GM15510 (cell line): ENCODE results near the gene F11.

Experiments
- POLR2A ChIP-seq: IDR thresholded peaks from 3 replicates; pipeline ENCODE4 v1.6.1; 2011; ENCODE audit warnings: borderline replicate concordance; ENCODE audit not compliant: insufficient read length; ENCODE audit errors: extremely low read depth

F11 gene

GRCh38 chr4:186265683-186266652 is at the start of gene F11:
TSS of gene F11 (plus strand) at chr4:186266189. CDS start at chr4:186267137, 948 bp downstream.
- TF ChIP-seq POLR2A = no peak

DNA sequence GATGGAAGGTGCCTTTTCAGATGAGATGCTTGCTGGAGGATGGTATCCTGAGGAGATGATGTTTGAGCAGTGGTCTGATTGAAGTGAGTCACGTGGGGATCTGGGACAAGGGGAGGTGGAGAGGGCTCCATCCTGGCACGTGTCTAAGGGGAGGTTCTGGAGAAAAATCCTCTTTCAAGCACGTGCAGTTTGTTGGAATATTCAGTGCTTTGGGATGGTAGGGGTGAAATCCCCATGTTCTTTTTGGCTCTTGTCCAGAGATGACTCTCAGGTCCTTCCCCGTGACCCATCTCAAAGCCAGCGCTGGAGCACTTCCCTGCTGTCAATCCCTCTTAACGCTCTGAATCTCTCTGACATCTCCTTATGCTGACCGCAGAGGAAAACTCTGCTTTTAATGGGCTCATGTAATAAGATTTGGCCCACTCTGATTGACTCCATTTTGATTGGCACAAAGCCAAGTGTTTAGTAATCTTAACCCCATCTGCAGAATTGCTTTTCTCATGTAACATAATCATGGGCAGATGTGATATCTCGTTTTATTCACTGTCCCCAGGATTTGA is 49.4 kb upstream of the F11 start:
- no peak for TF ChIP-seq POLR2A

DNA sequence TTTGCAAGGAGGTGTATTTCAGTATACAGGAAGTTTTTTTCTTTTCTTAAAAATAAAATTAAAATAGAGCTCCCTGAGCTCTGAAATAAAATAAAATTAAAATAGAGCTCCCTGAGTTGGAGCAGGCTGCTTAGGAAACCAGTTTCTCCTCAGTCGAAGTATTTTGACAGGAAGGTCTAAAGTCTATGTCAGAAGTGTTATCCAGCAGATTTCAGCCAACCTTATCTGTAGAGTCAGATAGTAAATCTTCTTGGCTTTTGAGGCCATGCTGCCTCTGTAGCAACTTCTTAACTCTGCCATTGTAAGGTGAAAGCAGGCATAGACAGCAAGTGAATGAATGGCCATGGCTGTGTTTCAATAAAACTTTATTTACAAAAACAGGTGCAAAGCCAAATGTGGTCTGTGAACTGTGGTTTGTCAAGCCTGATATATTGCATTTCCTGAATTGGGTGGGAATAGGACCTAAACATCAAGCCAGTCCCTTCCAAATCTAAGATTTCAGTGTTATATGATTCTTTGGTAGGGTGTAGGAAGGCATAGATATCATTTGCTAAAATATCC is 48.2 kb upstream of the F11 start:
- TF ChIP-seq POLR2A = no peak

- no peak for TF ChIP-seq POLR2A
These were observed 44.4 kb upstream of the F11 start for GRCh38 chr4:186221624-186222023.

DNA sequence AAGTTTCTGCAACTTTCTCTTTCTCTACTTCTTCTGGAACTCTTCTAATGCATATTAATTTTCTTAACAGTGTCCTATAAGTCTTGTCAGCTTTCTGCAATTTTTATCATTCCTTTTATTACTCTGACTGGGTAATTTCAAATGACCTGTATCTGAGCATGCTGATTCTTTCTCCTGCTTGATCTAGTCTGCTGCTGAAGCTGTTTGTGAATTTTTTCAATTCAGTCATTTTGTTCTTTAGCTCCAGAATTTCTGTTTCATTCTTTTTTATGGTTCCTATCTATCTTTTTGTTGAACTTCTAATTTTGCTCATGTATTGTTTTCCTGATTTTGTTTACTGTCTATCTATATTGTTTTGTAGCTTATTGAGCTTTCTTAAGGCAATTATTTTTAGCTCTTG is 40.1 kb upstream of the F11 start:
- TF ChIP-seq POLR2A = no peak

DNA sequence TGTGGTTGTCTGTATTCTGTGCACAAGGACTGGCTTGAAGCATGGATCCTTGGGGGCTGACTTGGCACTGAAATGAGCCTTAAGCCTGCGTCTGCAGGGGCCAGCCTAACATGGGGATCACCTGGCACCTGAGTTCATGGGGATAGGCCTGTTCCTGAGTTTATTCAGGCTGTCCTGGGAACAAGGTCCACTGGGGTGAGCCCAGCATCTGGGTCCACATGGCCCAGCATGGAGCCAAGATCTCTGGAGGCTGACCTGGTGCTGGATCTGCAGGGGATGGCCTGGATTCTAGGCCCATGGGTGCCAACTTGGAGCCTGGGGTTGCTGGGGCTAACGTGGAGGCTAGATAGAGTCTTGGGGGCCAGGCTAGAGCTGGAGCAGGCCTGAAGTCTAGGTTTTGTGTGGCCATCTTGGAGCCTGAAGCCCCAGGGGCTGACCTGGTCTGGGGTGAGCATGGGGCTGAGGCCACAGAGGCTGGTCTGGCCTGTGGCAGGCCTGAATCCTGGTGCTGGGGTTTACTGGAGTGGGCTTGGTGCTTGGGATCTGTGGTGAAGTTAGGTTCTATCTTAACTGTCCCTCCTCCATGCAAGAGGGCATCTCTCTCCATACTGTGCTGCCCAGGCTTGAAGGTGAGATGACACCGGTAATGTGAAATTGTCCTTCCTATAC is 39.3 kb upstream of the F11 start:
- TF ChIP-seq POLR2A = no peak

- no peak for TF ChIP-seq POLR2A
These were observed 38.8 kb upstream of the F11 start, which contains the start of gene KLKB1 for GRCh38 chr4:186227221-186227620. TSS of gene KLKB1 (plus strand) at chr4:186227507. CDS start at chr4:186228196, 689 bp downstream.

- no peak for TF ChIP-seq POLR2A
These were observed 38.1 kb upstream of the F11 start for GRCh38 chr4:186227744-186228513.

- no peak for TF ChIP-seq POLR2A
These were observed 37.5 kb upstream of the F11 start for GRCh38 chr4:186228514-186228894.

GRCh38 chr4:186234367-186234766 is 31.6 kb upstream of the F11 start:
- TF ChIP-seq POLR2A = no peak

DNA sequence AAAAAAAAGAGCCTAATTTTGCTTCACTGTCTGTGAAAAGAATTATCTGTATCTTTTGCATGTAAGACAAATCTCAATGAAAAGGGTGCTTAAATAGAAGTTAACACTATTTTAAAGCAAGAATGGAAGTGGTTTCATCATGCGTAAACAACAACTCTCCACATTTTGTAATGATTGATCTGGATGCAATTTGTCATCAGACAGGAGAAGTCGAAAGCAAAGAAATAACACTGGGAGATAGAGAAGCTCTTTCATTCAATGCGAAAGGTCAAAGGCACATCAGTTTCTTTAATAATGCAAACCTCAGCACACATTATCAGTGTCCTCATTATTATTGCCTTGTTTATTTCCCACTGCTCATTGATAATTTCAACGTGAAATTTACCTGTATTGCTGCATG is 29.9 kb upstream of the F11 start:
- TF ChIP-seq POLR2A = no peak

- TF ChIP-seq POLR2A = no peak
These were observed 25.5 kb upstream of the F11 start for GRCh38 chr4:186240452-186240847.

- TF ChIP-seq POLR2A = no peak
These were observed 25.0 kb upstream of the F11 start for GRCh38 chr4:186240848-186241491.

DNA sequence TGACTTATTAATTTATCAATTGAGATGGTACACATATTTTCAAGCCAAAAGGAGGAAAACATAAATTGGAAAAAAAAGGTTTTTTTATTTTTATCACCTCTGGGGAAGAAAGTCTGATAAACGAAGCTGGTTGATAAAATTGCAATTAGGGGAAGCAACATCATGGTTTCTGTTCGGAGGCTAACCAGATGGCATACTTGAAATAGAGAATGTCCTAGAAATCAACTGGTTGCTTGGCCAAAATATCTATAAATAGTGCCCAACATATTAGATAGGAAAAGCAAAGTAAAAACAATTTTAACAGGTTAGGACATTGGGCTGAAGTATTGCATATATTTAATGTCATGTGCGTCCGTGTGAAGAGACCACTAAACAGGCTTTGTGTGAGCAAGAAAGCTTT is 24.4 kb upstream of the F11 start:
- TF ChIP-seq POLR2A = no peak
